ENCODE data around the gene OR51G1. TPM values are rescaled to one million over a fixed set of nuclear protein-coding genes. Genes with fewer than 3 reads are reported as not detected.
A peak's percentile ranks its signal among the peaks of the same experiment; 100 is the strongest.
"Not testable (repeated sequence)": the region's sequence is repeated elsewhere in the genome, so short reads cannot be mapped to it uniquely, and the experiment has no call there.

Gene OR51G1
- not detected in 2 replicates for total RNA-seq

DNA sequence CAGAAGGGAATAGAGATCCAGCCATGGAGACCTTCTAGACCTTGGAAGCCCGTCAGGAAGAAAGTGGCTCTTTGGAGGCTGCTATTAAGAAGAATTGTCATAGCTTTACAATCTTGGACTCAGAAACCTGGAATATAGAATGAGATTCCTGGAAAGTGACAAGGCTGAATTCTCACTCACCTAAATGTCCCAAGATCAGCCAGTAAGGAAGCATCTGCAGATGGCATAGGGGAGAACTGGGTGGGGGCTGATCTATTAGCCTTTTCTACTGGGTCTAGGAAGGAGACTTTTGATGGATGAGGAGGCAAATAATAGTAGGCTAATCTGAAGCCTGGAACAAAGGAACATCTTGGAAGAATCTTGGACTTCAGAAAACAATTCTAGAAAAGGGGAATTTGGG is at the start of gene OR51G1:
OR51G1 (minus strand) TSS at position 101 of the 400 bp plus-strand sequence; CDS start at position 101, 0 bp downstream.
- DNase-seq (ENCODE audit: low read depth): no peak

- DNase-seq (ENCODE audit: low read depth): no peak
Observed at GRCh38 chr11:4962816-4963215, 38.7 kb upstream of the OR51G1 start.

- no peak for DNase-seq (ENCODE audit: low read depth)
Observed at GRCh38 chr11:4960877-4961276, 36.7 kb upstream of the OR51G1 start.

DNA sequence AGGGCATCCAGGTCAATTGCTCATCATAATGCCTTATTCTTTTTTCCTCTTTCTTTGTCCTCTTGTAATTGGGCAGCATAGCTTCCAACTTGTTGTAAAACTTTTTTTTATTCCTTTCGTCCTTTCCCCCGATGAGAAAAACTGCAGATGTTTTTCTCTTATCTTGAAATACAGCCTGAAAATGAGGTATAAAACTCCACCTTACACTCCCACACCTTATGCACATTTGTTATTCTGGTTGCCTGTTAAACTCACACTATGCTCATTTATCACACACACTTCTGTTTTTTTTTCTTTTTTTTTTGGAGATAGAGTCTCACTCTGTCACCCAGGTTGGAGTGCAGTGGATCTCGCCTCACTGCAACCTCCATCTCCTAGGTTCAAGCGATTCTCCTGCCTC is 33.3 kb upstream of the OR51G1 start:
- DNase-seq (ENCODE audit: low read depth): no peak

GRCh38 chr11:4955613-4956012 is 31.5 kb upstream of the OR51G1 start, which contains the start of gene OR51A2:
TSS of gene OR51A2 (minus strand) at chr11:4955713. CDS start at chr11:4955713, 0 bp downstream.
- not testable (repeated sequence) for DNase-seq (ENCODE audit: low read depth)

DNA sequence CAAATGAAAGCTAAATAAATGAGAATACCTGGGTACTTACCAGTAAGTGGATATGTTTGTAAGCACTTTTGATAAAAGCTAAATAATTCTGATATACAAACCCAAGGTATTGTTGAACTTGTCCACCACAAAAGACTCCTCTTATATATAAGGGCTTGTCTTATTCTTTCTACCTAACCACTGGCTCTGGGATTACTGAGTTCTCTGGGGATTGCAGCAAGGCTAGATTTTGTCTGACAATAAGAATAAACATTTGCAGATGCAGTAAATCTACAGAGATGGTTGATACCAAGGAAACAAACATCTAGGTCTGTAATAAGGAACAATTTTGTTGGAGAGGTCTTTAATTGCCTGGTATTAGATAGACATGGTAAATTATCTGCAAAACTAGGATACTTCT is 23.4 kb upstream of the OR51G1 start, which contains the start of gene OR51A4:
OR51A4 (minus strand) TSS at position 101 of the 400 bp plus-strand sequence. CDS start 505 bp downstream, outside the sequence.
- no peak for DNase-seq (ENCODE audit: low read depth)

DNA sequence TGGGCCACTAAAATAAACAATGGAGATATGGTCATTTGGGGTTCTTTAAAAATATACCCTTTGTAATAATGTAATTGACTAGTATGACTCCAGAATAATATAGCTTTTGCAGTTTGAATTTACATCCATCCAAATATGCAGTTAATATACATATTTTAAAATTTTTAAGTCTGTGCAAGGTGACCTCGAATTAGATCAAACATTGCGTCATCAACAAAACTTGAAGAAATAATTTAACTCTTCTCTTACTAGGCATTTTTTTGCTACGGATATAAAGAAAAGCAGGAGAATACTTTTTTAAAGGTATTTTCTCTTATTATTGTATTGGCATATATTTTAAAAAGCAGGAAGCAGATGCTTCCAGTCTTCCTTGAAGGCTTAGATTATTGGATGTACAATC is 12.6 kb upstream of the OR51G1 start:
- DNase-seq (ENCODE audit: low read depth): no peak

- no peak for DNase-seq (ENCODE audit: low read depth)
Observed at GRCh38 chr11:4932751-4933150, 8.6 kb upstream of the OR51G1 start.

GRCh38 chr11:4926608-4927007 is 2.5 kb upstream of the OR51G1 start:
- peak; percentile 8 for DNase-seq (ENCODE audit: low read depth)

GRCh38 chr11:4922304-4922703 is 1.8 kb downstream of the OR51G1 start:
- no peak for DNase-seq (ENCODE audit: low read depth)

- DNase-seq (ENCODE audit: low read depth): peak; percentile 48
Observed at GRCh38 chr11:4921796-4922195, 2.3 kb downstream of the OR51G1 start.

GRCh38 chr11:4919250-4919649 is 4.9 kb downstream of the OR51G1 start, which contains the start of gene OR51G2:
TSS of gene OR51G2 (minus strand) at chr11:4919350. CDS start at chr11:4915663, 3,687 bp downstream.
- no peak for DNase-seq (ENCODE audit: low read depth)

DNA sequence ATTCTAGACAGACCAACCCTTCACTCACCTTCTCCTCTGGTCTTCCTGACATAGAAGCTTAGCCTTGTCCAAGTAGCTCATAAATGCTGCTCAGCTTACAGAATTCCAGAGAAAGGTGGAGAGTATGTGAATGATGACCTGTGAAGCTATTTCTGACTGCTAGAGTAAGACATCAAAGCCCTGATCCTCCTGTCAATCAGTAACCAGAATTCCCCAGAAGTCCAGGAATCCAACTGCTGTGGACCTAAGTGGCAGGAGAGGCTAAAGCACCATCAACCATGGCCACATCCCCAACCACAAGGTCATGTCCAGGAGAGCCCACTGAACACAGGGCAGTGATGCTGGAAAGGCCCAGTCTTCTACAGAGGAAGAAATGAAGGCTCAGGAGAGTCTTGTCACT is 7.6 kb downstream of the OR51G1 start:
- DNase-seq (ENCODE audit: low read depth): peak; percentile 73

DNA sequence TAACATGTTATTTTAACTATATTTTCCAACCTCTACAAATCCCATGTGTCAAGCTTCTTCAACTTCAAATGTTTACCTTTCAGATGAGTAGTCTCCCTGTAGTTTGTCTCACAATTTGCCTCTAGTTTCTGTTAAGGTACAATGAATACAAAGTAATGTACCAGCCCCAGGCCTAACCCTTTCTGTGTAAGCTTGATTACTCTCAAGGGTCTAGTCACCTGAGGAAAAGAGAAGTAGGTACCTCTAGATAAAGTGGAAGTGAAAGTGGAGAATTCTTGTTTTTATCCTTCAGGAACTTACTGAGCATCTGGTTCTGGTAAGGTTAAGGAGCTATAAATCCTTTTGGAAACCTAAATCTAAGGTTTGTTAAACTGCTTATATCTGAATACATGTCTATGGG is 20.7 kb downstream of the OR51G1 start, which contains the start of gene OR51A7:
OR51A7 (plus strand) TSS at position 300 of the 400 bp plus-strand sequence. CDS start 3,587 bp downstream, outside the sequence.
- DNase-seq (ENCODE audit: low read depth): no peak

DNA sequence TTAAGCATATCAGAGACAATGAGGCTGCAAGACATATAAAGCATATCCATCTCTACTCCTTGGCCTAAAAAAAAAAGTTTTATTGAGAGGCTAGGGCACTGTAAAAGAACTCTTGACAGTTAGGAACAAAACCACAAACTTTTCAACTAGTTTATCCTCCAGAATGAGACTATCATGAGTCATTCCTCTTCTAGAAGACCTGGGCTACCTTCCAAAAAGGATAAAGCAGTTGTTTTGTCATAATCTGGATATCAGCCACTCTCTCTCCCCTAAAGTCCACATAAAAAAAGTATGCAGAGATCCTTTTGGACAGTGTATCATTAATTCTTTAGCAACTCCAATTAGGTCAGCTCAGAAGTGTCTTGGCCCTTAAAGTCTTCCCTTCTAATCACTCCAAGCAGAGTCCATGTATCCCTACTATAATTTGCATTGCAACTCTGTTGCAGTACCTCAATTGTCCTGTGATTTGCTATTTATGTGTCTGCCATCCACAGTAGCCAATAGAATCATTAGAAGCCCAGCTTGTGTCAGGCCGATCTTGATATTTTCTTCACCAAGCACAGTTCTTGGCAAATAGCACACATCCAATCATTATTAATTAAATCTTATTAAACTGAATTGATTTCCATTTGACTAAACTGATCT is 32.0 kb downstream of the OR51G1 start:
- DNase-seq (ENCODE audit: low read depth): peak; percentile 87

DNA sequence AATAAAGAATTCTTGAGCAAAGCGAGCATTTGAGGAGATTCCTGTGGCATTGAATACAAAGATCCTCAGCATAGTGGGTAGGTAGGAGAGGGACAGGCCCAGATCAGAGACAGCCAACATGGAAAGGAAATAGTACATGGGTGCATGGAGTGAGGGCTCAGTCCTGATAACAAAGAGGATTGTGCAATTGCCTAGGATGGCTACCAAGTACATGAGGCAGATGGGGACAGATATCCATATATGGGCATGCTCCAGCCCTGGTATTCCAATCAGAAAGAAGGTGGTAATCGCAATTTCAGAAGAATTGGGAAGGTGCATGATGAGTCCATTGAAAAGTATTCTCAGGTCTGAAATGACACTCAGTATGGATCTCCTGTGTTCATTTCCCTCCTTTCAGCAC is 33.9 kb downstream of the OR51G1 start:
- no peak for DNase-seq (ENCODE audit: low read depth)

DNA sequence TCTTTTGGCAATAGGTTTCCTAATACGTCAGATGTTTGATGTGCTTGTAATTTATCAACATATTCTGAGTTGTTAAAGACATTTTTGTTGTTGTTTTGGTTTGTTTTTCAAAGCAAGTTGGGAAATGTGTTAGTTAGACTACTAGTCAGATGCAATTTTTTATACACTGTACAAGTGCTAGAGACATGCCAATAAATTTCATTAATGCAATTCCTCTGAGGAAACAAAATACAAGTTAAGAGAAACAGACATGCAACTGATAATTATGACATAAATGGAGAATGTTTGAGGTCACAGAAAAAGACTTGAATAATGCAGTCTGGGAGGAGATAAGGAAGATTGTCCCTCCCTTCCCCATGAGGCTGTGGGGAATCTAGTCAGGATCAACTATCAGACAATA is 36.5 kb downstream of the OR51G1 start:
- no peak for DNase-seq (ENCODE audit: low read depth)

- no peak for DNase-seq (ENCODE audit: low read depth)
Observed at GRCh38 chr11:4886186-4886585, 38.0 kb downstream of the OR51G1 start.

DNA sequence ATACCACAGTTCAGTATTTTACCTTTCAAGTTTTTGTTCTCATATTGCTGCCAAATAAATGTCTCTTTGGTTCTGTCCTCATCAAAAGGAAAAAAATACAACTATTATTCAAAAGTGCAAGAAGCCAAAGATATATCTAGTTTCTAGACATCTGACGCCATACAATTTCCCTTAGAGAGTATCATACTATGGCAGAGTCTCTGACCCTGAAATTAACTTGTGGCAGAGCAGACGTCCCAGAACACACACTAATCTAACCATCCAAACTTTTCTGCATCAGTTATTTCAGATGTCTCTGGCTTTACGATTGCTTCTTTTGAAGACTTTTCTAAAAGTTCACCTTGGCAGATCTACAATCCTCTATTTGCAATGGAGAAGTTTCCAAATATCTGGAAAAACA is 39.8 kb downstream of the OR51G1 start:
- DNase-seq (ENCODE audit: low read depth): no peak

GRCh38 chr11:4882543-4882942 is 41.6 kb downstream of the OR51G1 start:
- DNase-seq (ENCODE audit: low read depth): no peak

DNA sequence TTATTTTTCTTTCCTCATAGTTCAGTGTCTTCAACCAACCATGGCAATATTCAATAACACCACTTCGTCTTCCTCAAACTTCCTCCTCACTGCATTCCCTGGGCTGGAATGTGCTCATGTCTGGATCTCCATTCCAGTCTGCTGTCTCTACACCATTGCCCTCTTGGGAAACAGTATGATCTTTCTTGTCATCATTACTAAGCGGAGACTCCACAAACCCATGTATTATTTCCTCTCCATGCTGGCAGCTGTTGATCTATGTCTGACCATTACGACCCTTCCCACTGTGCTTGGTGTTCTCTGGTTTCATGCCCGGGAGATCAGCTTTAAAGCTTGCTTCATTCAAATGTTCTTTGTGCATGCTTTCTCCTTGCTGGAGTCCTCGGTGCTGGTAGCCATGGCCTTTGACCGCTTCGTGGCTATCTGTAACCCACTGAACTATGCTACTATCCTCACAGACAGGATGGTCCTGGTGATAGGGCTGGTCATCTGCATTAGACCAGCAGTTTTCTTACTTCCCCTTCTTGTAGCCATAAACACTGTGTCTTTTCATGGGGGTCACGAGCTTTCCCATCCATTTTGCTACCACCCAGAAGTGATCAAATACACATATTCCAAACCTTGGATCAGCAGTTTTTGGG is 42.2 kb downstream of the OR51G1 start, which contains the start of gene OR51T1:
OR51T1 (plus strand) TSS at position 41 of the 641 bp plus-strand sequence; CDS start at position 41, 0 bp downstream.
- DNase-seq (ENCODE audit: low read depth): peak; percentile 5

DNA sequence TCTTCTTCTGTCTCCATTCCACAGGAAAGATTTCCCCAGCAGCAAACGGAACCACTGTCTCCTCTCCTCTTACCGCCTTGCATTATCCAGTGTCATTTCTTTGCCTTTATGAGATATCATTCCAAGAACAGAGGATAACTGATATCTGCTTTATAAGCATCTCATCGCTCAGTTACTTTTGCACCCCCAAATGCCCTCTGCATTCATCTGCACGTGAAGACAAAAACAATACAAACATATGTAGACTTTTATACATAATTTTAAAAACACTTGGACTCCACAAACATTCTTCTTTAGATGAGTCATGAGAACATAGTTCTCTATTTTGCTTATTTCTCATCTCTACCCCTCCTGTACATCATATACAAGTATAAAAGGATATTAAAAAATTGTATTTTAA is 43.0 kb downstream of the OR51G1 start:
- no peak for DNase-seq (ENCODE audit: low read depth)
